GM11168 (cell line): ENCODE measurements around the gene XIST.
"Not testable (repeated sequence)": the region's sequence is repeated elsewhere in the genome, so short reads cannot be mapped to it uniquely, and the experiment has no call there.

Experiments
- in situ Hi-C: fragments of 300-500 bp; cut with MboI; formaldehyde crosslinking; loops from one replicate; pipeline ENCODE4 v1.12.0; 2022; ENCODE audit warnings: low sequenced_read_pairs; ENCODE audit not compliant: unreplicated experiment

The XIST gene

GRCh38 chrX:73841337-73841736 is 11.2 kb downstream of the XIST start:
- in situ Hi-C loops: no loop called here

- in situ Hi-C loops: no loop called here
These were observed 12.2 kb downstream of the XIST start for GRCh38 chrX:73840120-73840924.

- in situ Hi-C loops: no loop called here
These were observed 13.4 kb downstream of the XIST start for GRCh38 chrX:73839152-73839551.

- in situ Hi-C loops: no loop called here
These were observed 14.4 kb downstream of the XIST start for GRCh38 chrX:73838123-73838522.

- in situ Hi-C loops: no loop called here
These were observed 15.5 kb downstream of the XIST start for GRCh38 chrX:73836956-73837477.

- in situ Hi-C loops: no loop called here
These were observed 18.3 kb downstream of the XIST start for GRCh38 chrX:73834219-73834618.

DNA sequence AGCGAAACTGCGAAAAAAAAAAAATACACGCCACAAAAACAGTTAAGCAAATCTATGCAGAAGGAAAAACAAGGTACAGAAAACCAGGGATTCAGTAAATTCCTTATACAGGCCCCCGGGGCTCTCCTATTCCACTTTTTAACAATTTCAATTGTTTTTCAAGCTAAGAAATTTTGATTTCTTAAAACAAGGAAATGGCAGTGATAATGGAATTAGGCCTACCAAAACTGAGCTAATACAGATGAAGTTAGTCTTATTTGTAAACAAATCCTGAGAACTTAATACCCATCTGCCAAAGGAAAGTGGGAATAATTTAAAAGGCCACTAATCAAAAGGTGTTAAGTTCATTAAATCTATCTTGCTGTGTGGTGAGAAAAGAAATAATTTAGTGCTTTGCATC is 20.2 kb downstream of the XIST start:
- in situ Hi-C loops: no loop called here

GRCh38 chrX:73831500-73831899 is 21.0 kb downstream of the XIST start:
- in situ Hi-C loops: no loop called here

DNA sequence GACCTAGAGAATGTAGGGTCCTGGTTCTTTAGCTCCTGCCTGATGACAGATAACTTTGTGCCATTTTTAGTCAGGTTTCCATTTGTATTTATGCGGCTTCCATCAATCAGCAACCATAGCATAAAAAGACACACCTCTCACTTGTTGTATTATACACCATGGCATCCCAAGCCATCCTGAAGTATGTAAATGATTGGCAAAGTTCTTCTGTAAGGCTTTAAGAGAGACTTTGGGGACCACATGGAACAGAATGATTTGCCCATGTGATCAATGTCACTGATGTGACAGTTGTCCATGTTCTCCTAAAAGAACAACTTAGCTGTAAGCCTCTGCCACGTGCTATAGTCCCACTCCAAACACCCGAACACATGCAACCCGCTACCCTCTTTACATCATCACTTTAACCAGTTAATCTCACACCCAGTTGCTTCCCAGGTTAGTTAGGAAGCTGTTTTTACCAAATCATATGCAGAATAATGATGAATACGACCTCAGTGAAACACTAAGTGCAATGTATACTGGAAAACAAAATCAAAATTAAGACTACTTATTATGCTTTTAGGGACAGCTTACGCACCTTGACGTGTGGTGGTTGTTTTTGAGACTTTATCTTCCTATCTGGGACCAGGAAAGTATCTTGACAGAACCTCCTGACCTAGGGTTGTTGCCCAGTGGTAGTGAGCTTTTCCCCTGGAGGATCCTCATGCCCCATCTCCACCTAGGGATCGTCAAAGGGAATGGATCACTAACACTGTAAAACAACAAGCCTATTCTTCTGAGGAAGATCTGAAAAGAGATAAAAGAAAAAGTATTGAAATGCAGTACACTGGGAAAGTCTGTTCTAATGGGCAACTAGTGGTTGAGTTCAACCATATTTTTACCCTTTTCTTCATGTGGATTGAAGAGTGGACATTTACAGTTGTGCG is 21.8 kb downstream of the XIST start:
- in situ Hi-C loops: no loop called here

DNA sequence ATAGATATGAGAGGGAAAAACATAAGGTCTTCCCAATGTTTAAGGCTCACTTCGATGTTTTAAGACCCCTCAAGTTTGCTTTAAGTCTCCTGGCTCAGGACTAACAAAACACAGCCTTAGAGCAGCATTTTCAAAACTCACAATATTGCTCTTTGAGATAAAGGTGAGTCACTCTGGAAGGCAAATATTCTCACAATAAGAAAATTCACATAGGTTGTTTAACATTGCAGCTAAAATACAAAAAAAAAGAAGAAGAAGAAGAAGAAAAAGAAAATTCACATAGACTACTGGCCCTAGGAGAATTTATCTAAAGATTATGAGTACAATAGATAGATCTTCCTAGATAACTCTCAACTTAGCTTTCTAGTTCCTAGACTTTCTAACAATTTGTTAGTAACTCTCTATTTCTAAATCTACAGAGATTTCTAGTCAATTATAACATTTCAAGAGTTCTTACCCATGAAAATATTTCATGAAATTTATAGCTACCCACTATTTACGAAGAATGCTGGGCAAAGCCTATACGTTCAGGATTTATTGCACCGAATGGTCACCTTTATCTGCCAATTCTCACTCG is 22.5 kb downstream of the XIST start:
- in situ Hi-C loops: no loop called here

DNA sequence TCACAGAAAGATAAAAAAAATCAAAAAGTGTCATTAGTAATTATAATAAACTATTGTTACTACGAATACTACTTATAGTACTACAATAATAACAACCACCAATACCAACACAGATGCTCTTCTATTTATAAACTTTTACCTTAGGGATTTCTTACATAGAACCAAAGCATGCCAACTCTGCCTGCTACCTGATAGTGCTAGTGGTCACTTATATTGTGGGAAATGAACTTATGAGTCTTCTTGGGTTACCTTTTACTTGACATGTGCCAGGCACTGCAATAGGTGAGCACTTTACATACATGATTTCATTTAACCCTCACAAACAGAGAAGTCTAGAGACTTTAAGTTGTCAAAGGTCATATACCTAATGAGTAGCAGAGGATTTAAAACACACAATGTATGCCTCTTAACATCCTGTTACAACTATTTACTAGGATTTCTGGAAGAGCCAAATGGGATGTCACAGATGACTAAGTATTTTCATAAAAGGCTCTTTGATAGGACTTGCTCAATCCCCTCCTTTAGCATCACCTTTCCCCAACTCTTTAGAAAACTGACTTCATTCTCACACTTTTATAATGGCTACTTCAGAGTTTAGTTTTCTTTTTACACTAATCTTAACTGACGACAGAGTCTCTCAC is 24.3 kb downstream of the XIST start:
- in situ Hi-C loops: no loop called here

DNA sequence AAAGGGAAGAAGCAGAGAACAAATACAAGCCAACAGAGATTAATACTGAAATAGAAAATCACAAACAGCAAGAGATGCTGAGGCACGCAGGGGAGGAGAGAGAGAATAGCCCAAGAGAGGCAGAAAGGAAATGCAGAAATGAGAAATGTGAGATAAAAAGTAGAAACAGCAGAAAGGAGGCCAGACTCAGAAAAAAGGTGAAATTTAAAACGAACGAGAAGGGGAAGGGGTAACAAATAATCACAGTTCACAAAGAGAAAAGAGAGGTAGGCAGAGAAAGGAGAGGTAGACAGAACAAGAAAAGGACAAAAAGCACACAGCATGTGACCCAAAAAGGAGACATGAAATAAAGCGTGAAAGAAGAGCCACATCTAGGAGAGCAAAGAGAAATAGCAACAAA is 25.1 kb downstream of the XIST start:
- in situ Hi-C loops: no loop called here

- in situ Hi-C loops: no loop called here
These were observed 25.5 kb downstream of the XIST start for GRCh38 chrX:73826996-73827395.

DNA sequence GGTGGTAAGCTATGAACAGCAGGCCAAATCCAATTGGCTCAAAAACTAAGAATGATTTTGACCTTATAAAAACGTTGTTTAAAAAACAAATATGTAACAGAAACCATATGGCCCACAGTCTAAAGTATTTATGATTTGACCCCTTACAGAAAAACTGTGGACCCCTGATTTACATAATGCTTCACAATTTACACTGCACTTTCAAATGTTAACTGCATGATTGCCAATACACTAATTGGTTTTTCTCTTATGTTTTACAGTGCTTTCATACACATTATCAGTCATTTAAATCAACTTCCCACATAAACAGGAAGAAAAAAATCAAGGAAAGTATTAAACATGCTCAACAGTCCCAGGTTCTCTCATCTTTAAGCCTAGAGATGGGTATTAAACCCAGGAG is 26.9 kb downstream of the XIST start:
- in situ Hi-C loops: no loop called here

DNA sequence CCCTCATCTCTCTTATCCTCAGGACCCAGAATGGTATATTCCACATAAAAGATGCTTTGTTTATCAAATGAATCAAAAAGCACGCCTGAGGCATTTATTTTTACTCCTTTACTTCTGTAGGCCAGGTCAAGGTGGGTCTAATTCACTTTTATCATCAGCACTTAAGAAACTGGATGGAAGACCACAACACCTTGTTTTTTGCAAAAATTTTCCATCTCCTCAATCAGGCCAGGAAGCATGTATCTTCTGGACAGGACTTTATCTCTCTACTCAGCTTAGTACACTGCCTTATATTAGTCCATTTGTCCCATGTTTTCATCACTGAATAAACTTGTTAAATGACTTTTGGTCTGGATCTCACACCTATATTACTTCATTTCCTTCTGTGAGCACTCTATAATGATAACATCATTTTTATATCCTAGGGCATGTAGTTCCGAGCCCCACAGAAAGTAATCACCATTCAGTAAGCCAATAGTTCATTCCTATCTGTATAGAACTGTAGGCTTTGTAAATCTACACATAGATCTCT is 29.0 kb downstream of the XIST start:
- in situ Hi-C loops: no loop called here

- in situ Hi-C loops: no loop called here
These were observed 29.7 kb downstream of the XIST start for GRCh38 chrX:73822775-73823174.

DNA sequence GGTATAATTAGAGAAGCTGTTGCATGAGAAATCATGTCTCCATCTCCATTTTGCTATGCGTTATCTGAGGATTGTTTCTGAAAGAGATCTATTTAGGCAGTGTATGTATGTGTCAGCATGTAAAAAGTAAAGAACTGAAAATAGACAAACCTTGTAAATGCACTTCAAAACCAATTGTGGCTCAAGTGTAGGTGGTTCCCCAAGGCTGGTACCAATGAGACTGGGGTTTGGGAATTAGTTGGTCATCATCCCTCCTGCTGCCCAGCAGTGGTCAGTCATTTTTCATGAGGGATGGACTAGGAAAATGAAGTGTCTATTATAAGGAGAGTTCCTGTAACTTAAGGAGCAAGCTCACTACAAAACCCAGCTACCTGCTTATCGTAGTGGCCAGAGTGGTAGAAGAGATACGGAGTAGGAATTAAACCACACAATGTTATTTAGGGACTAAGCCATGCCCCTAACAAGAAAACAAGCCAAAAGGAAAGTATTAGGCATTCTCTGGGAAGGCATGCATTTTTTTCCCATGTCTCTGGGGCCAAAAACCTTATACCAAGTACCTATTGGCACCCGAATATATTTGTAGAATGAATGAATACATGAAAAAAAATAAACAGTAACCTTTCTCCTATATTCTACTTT is 30.5 kb downstream of the XIST start:
- in situ Hi-C loops: no loop called here

GRCh38 chrX:73819864-73820558 is 32.5 kb downstream of the XIST start:
- in situ Hi-C loops: not testable (repeated sequence)
